GM19099 (cell line): Measurements from ENCODE around the gene ZNF358.

Source experiments
- POLR2A ChIP-seq: IDR thresholded peaks from 3 replicates; pipeline ENCODE4 v1.6.1; 2011; ENCODE audit warnings: low read depth; ENCODE audit not compliant: insufficient read length; ENCODE audit errors: extremely low read depth

Gene ZNF358

DNA sequence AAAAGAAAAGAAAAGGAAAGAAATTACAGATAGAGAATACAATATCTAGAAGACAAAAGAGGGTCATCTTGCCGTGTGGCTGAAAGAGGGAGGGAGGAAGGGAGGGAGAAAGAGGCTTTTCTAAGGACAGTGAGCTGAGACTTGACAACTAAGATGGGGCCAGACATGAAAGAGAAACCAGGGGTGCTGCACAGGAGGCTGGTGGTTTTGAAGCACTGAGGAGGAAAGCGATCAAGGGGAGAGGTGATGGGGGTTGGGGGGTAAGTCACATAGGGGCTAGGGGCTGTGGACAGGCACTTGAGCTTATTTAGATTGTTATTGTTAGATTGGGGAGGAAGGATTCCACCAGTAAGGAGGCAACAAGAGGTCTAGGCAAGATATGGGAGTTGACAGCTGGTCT, 36.9 kb downstream of the ZNF358 start:
- TF ChIP-seq POLR2A = no peak

DNA sequence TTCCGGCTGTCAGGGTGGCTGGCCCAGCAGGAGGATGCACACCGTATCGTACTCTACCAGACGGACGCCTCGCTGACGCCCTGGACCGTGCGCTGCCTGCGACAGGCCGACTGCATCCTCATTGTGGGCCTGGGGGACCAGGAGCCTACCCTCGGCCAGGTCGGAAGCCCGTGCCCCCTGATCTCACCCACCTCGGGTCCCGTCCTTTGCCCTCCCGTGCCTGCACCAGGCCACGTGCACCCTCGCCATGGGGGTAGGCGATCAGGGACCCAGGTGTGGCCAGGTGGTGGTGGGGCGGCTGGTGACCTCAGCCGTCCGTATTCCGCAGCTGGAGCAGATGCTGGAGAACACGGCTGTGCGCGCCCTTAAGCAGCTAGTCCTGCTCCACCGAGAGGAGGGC, 38.7 kb downstream of the ZNF358 start:
- no peak for TF ChIP-seq POLR2A

DNA sequence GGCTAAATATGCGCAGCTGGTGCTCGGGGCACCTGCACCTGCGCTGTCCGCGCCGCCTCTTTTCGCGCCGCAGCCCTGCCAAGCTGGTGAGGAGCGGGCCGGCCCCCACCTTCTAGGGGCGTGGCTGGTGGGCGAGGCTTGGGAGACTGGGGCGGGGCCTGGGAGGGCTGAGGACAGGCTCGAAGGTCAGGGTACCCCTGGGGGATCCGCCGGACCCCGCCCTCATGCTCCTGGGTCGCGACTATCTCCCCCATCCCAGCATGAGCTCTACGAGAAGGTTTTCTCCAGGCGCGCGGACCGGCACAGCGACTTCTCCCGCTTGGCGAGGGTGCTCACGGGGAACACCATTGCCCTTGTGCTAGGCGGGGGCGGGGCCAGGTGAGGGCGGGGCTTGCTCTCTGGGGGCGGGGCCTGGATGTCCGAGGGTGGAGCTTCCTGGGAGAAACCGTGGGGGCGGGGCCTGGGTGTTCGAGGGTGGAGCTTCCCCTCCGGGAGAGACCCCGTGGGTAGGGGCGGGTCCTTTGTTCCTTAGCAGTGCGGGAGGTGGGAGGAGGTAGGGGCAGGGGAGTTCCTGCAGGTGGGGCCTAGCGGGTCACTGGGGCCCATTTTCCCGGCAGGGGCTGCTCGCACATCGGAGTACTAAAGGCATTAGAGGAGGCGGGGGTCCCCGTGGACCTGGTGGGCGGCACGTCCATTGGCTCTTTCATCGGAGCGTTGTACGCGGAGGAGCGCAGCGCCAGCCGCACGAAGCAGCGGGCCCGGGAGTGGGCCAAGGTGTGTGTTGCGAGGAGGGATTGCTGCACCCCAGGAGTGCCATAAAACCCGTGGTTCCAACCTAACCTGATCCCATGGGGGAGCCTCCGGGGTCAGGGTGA, 39.3 kb downstream of the ZNF358 start:
- no peak for TF ChIP-seq POLR2A

DNA sequence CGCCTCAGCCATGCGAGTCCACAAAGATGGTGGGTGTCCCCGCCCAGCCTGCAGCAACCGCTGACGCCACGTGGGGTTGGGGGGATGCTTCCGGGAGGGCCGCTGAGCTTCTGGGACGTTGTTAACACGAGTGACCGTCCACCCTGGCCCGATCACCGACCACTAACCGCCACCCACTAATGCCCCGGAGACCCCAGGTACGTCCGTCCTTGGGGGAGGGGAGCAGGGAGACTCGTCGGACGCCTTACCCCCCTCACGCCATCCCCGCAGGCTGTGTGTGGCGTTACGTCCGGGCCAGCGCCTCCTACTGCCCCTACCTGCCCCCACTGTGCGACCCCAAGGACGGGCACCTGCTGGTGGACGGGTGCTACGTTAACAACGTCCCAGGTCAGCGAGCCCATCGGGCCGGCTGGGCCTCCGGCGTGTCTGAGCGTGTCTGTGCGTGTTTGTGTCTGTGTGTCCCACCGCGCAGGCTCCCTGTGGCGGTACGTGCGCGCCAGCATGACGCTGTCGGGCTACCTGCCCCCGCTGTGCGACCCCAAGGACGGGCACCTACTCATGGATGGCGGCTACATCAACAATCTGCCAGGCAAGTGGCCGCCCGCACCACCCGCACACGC, 40.9 kb downstream of the ZNF358 start:
- no peak for TF ChIP-seq POLR2A

DNA sequence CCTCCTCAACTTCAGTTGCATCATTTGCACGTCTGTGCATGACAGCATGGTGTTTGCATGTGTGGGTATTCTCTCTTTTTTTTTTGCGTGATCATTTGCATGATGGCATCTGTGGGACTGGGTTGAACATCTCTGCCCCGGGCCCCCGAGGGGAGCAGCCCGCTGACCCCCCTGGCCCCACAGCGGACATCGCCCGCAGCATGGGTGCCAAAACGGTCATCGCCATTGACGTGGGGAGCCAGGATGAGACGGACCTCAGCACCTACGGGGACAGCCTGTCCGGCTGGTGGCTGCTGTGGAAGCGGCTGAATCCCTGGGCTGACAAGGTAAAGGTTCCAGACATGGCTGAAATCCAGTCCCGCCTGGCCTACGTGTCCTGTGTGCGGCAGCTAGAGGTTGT, 42.8 kb downstream of the ZNF358 start:
- no peak for TF ChIP-seq POLR2A

DNA sequence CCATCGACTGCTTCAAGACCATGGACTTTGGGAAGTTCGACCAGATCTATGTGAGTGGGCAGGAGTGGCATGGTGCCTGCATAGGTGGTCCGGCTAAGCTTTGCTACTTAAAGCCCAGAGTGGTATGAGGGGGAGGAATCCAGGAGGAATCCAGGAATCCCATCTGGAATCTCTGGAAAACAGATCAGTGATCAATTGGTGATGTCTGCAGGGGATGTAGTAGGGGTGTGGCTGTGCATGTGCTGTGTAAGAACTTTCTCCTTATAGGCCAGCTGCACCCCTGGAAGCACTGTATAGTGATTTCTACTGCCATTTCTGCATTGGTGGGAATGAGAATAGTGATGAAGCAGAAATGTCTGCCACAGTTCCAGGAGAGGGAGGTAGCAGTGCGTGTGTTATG, 43.2 kb downstream of the ZNF358 start:
- no peak for TF ChIP-seq POLR2A

DNA sequence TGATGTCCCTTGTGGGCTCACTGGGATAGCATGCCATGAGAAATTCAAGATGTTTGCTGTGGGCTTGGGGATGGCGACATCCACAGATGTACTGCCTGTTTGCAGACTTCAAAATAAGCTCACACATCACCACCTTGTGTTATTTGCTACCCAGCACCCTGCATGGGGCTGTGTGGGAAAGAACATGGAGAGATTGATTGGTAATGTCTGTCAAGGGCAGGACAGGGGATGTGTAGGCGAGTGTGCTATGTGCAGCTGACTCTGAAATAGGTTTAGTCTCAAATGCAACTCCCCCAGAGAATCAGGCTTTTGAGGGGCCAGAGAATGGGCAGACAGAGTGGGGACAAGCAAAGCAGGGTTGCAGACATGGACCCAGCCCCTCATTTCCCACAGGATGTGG, 44.4 kb downstream of the ZNF358 start:
- no peak for TF ChIP-seq POLR2A

DNA sequence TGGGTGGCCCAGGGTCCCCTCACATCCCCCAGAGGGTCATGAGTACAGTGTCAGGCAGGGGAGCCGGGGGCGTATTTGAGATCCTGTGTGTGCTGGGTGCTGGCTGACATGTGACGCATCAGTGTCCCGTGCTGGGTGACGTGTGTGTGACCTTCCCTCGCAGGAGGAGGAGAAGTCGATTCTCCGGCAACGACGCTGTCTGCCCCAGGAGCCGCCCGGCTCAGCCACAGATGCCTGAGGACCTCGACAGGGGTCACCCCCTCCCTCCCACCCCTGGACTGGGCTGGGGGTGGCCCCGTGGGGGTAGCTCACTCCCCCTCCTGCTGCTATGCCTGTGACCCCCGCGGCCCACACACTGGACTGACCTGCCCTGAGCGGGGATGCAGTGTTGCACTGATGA, 45.4 kb downstream of the ZNF358 start:
- TF ChIP-seq POLR2A = no peak

DNA sequence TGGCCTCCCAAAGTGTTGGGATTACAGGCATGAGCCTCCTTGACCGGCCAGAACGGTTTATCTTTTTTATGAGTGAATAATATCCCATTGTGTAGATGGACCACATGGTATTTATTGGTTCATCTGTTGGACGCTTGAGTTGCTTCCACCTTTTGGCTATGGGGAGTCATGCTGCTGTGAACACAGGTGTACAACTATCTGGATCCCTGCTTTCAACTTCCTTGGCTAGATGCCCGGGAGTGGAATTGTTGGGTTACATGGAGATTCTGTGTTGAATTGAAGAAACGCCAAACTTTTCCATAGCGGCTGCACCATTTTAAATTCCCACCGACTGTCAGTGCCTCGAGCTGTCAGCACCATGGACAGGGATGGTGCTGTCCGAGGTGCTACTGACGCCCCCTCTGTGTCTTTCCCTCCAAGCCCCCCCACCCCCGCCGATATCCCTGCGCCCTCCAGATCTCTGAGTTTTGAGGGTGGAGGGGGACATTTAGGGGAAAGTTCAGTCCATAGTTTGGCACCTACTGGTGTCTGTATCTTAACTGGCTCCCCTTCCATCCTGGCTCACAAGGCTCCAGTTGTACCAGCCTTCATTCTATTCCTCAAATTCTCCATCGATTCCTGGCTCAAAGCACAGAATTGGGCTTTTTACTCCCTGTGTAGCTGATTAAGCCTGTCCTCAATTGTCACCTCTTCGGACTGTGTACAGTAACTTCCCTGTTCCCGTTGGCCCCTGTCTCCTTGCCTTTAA, 46.9 kb downstream of the ZNF358 start:
- no peak for TF ChIP-seq POLR2A

DNA sequence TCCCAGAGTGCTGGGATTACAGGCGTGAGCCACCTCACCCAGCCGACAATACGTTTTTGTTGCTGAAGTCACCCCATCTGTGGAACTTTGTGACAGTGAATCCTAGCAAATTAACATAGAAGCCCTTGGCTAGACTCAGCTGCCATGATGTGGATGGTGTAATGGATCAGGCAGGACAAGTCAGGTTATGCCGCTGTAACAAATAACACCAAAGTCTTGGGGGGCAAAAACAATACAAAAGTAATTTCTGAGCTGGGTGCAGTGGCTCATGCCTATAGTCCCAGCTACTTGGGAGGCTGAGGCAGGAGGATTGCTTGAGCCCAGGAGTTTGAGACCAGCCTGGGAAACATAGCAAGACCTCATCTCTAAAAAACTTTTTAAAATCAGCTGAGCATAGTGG, 49.0 kb downstream of the ZNF358 start:
- TF ChIP-seq POLR2A = no peak

DNA sequence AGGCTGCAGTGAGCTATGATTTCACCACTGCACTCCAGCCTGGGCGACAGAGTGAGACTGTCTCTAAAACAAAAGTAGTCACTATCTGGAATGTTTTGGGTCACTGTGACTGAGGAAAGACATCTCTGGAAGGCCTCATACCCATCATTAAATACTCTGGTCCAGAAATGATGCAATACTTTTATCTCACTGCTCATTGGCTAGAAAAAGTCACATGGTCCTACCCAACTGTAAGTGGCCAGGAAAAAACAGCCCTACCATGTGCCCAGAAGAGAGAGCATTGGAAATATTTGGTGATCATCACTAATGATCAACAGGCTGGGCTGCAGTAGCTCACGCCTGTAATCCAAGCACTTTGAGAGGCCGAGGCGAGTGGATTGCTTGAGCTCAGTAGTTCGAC, 49.4 kb downstream of the ZNF358 start:
- no peak for TF ChIP-seq POLR2A
